Measurements from ENCODE around the gene SLC16A8.

Gene SLC16A8

GRCh38 chr22:38029901-38030300, 54.1 kb downstream of the SLC16A8 start:
- DNase-seq (ENCODE audit: low spot score): no peak

- no peak for DNase-seq (ENCODE audit: low spot score)
Observed at GRCh38 chr22:38029370-38029769, 54.6 kb downstream of the SLC16A8 start.

- DNase-seq (ENCODE audit: low spot score): no peak
Observed at GRCh38 chr22:38028344-38029130, 55.4 kb downstream of the SLC16A8 start.

Data from SK-N-DZ (cell line).